Measurements from ENCODE around the gene SLC16A4.

DNA sequence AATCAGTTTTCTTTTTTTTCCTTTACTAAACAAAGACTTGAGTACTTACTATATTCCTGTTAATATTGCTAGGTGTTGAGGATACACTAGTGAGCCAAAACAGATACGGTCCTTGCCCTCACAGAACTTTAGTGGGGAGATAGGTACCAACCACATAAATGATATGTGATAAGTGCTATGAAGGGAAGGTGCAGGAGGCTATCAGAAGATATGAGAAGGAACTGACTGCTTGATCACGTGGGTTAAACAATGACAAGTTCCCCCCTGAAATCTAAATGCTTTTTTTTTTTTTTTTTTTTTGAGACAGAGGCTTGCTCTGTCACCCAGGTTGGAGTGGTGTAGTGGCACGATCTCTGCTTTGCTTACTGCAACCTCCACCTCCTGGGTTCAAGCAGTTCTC, 26.6 kb downstream of the SLC16A4 start:
- TF ChIP-seq, protein P1, sequence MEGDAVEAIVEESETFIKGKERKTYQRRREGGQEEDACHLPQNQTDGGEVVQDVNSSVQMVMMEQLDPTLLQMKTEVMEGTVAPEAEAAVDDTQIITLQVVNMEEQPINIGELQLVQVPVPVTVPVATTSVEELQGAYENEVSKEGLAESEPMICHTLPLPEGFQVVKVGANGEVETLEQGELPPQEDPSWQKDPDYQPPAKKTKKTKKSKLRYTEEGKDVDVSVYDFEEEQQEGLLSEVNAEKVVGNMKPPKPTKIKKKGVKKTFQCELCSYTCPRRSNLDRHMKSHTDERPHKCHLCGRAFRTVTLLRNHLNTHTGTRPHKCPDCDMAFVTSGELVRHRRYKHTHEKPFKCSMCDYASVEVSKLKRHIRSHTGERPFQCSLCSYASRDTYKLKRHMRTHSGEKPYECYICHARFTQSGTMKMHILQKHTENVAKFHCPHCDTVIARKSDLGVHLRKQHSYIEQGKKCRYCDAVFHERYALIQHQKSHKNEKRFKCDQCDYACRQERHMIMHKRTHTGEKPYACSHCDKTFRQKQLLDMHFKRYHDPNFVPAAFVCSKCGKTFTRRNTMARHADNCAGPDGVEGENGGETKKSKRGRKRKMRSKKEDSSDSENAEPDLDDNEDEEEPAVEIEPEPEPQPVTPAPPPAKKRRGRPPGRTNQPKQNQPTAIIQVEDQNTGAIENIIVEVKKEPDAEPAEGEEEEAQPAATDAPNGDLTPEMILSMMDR (IDR thresholded peaks at IDR 0.05), result no peak
- TF ChIP-seq EZH2 (IDR thresholded peaks at IDR 0.05; ENCODE audit: borderline replicate concordance, insufficient read depth, low read depth, low read length, poor library complexity, severe bottlenecking), result no peak
